NCI-H2029 treated with DMSO at 0.1 percent for 48 hours (cell line): ENCODE data around the gene PRKAR2B.
"Not testable (repeated sequence)": the region's sequence is repeated elsewhere in the genome, so short reads cannot be mapped to it uniquely, and the experiment has no call there.

Source experiments
- DNase-seq: peaks from one replicate; lab custom pipeline; 2025; lab: John Stamatoyannopoulos, UW

PRKAR2B gene

DNA sequence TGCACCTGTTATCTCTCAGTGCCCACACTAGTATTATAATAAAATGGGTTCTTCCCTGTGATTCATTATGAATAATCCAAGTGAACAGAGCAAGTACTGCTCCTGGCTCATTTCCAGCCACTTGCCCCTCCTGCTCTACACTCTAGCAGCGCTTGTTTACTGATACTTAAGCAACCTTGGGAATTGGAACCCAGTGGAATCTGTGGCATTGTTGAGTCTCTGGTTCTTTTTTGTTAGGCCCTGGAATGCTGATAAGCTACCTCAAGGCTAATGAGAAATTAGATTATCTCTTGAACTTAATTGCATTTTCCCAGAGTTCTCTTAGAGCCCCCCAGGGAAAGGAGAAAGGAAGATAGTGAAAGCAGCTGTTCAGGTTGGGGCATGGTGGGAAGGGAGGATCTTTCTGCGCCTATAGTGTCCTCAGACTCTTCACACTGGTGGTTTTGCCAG is 34.0 kb downstream of the PRKAR2B start:
- DNase-seq = peak; percentile 66

DNA sequence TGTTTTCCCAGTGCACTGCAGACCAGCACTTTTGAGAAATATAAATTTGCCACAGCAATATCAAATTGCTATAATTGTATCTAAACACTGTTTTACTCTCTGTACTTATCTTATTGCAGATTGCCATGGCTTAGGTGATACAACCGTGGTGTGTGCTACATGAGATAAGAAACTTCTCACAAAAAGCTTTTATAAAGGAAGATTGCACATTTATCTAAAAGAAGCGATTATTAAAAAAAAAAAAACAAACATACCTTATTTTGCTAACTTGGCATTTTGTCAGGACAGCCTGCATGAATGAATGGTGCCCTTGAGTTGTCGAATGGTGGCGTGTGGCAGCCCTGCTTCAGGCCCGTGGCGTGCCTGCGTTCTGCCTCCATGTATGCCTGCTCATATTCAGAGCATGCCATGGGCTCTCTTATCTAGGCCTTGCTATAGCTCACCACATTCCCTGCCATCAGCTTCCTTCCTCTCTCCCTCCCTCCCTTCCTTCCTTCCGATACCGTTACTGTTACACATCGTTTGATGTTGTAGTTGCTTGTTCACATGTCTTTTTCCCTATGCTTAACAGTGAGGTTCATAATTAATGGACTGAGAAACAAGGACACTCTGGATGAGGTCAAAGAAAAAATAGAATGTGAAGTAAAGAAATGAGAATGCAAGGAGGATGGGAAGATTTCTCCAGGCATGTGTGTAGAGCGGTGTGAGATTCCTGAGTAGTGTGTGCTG is 34.9 kb downstream of the PRKAR2B start:
- no peak for DNase-seq

DNA sequence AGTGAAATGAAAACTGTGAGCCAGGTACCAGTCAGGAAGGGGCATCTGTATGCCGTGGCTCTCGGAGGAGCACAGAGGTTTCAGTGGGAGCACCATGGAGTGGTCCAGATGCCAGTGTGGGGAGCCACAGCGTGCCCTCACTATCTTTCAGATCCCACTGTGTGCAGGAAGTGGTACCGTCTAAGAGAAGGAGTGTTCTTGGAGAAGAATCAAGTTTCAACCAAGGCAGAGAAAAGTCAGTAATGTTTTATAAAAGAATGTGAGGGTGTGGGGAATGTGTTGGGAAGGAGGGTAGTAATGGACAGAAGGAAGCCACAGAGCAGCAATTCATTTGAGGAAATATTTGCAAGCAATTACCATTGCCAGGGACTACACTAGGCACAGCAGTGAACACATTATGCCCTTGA is 35.6 kb downstream of the PRKAR2B start:
- DNase-seq = no peak

DNA sequence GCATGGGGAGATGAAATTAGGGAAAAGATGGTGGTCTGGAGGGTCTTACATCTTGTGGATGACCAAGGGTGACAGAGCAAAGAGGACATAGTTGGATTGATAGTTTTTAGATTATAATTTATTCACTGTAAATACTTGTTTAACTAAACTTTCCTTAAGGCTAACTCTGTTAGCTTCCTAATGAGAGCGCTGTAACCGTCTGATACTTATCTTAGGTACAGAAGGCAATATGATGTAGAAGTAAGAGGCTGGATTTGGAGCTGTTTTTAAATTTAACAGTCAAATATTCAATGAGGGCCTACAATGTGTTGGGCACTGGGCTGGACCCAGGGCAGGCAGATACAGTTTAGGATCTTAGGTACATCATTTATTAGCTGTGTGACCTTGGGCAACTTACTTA is 36.0 kb downstream of the PRKAR2B start:
- DNase-seq = no peak

DNA sequence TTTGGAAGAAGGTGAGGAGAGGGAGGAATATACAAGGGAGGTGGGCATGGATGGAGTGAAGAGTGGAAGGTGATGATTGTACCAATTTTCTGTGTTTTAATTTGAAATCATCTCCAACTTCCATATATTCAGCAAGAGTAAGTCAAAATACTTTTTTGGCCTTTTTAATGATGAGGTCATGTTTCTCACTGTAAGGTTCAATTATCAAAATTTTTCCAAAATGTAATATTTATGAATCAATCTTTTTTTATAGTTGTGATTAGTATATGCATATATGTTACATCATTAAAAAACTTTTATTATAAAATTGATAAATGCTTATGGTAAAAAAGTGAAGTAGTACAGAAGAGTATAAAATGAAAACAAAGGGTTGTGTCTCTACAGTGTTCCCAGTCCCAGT is 40.7 kb downstream of the PRKAR2B start:
- DNase-seq = no peak

DNA sequence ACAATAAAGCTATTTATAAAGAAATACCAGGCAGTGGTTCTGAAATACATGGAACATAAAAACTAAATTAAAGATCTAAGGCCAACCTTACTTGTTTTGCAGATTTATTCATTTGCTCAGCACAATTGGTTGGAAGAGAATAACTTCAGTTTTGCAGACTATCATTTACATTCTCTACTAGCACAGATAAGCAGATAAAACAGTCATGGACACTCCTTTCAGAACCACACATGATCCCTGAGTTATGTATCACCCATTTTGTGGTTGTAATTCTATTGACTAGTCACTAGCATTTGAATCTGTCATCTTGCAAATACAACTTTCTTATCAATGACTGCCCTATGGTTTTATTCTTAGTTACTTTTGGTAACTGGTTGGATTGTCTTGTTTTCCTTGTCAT is 45.1 kb downstream of the PRKAR2B start:
- DNase-seq = no peak

DNA sequence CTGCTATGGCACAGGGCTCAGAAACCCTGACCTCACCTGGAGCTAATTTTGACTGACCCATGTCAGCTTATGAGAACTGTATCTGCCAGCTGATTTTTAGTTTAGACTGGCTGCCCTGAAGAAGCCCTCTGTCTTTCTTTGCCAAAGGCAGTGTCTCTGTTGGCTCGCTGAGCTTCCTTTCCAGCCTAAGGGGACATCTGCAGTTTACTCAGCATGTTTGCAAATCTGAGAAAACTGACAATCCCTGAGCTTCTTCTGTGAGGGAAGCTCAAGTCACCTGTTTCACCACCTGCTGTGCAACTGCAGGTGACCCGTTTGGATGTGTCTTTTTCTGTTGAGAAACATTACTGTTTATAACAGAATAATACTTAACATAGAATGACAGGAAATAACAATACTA is 46.0 kb downstream of the PRKAR2B start:
- peak; percentile 7 for DNase-seq

DNA sequence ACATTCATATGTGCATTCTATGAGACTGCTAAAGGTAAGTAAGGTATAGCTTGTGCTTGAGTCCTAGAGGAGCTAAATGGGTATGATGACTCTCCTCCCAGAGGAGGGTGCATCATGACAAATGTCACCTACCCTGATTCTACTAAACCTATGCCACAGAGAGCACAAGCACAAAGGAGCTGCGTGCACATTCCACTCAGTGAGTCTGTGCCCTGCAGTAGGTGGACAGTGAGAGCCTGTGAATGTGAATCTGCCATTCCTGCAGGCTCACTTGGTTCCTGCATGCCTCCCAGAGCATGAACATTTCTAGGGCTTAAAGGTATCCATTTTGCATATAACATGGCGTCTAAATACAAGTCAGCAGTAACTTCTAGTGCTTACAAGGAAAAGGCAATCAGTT is 46.8 kb downstream of the PRKAR2B start:
- DNase-seq = no peak

DNA sequence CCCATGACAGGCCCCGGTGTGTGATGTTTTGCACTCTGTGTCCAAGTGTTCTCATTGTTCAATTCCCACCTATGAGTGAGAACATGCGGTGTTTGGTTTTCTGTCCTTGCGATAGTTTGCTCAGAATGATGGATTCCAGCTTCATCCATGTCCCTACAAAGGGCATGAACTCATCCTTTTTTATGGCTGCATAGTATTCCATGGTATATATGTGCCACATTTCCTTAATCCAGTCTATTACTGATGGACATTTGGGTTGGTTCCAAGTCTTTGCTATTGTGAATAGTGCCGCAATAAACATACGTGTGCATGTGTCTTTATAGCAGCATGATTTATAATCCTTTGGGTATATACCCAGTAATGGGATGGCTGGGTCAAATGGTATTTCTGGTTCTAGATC is 49.2 kb downstream of the PRKAR2B start:
- not testable (repeated sequence) for DNase-seq

DNA sequence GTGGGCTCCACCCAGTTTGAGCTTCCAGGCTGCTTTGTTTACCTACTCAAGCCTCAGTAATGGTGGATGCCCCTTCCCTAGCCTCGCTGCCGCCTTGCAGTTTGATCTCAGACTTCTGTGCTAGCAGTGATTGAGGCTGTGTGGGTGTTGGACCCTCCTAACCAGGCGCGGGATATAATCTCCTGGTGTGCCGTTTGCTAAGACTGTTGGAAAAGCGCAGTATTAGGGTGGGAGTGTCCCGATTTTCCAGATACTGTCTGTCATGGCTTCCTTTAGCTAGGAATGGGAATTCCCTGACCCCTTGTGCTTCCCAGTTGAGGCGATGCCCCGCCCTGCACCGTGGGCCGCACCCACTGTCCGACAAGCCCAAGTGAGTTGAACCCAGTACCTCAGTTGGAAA is 54.6 kb downstream of the PRKAR2B start:
- DNase-seq = not testable (repeated sequence)

DNA sequence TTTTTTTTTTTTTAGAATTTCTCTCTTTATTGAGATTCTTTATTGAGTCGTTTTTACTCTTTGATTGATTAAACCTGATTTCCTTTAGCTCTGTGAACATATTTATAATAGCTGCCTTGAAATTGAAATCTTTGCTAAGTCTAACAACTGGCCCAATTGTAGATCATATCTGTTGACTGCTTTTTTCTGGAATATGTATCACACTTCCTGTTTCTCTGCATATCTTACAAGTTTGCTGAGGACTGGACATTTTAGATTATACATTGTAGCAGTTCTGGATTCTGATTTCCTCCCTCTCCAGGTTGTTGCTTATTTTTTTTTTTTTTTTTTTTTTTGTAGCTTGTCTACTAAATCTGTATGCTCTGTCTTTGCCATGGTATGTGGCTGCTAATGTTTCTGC is 56.3 kb downstream of the PRKAR2B start:
- DNase-seq = no peak

DNA sequence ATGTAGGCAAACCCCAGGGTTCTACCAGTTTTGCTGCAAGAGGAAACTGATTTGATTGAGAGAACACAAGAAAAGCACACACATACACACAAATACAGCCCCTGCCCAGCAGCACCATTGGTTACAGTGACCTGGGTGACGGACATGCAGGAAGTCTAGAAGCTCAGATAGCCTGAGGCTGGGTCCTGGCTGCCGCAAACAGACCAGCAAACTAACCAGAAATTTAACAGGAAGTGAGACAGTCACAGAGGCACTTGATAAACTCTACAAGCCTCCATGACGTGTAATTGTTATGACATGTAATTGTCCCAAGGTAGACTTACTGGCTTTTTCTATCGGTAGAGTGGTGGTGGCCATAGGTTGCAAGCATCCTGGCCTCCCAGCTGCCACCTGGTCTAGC is 58.9 kb downstream of the PRKAR2B start:
- no peak for DNase-seq

DNA sequence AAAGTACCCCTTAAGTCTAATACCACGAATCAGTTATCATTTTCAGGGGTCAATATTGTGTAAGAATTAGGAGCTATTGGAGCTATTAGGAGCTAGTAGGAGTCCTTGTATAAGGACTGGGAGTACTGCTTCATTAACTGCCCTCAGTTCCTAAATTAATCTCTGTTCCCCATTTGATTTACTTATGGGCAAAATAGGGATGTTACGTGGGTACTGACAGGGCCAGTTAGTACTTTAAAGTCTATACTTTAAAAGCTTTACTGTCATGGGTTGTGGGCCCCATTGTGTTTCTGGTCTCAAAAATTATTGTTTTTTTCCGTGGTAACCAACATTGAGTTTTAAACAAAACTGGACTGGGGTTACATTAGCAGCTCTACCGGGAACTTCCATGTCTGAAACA is 60.3 kb downstream of the PRKAR2B start:
- no peak for DNase-seq

DNA sequence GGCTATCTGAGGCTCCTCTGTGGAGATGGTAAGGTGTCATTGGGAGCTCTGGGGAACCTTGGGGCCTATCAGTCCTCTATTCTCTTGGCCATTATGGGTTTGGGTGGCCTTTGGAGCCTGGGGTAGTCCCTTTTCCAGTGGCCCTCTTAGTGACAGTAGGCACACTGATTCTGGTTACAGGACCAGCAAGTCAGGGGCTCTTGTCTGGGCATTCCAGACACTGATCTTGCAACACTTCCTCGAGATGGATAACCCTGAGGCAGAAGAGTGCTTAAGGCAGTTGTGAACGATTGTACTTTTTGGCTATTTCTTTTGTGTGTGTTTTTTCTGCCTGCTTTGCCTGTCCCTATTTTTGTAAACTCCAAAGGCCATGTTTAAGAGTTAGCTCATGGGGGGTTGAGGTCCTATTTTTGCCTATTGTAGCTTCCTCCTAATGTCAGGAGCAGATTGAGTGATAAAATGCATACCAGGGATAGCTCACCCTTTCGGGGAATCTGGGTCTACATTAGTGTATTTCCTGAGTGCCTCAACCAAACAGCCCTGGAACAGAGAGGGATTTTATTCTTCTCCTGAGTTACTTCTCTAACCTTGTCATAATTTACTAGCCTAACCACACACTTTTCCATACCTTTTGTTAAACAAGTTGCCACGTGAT is 61.2 kb downstream of the PRKAR2B start:
- DNase-seq = no peak

DNA sequence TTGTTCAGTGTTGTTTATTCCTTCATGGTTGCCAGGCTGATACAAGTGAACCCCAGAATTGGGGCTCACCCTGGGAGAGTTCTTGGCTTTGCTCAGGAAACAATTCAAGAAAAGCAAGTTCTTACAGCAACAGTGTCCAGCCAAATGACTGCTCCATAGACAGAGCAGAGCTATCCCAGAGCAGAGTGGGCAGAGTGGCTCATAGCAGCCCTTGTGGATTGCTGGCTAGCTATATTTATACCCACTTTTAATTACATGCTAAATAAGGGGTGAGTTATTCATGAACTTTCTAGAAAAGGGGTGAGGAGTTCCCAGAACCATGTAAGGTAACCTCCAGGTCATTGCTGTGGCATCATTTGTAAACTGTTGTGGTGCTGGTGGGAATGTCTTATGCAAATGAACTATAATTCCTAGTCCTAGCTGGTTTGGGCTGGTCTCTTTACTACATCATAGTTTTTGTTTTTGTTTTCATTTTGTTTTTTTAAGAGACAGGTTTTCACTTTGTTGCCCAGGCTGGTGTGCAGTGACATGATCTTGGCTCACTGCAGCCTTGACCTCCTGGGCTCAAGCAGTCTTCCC is 64.4 kb downstream of the PRKAR2B start:
- DNase-seq = no peak

DNA sequence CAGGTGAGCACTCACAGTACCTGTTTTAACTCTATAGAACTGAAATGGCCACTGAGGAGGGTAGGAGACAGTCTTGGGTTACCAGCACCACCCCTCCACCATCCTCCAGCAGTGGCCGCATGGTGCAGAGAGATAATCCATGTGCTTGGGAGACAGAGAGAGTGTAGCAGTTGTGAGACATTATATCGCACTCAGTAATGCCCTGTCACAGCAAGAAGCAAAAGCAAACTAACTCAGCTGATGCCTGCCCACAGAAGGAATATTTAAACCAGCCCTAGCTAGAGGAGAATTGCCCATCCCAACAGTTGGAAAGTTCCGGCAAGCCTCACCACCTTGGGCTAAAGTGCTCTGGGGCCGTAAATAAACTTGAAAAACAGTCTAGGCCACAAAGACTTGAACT is 65.5 kb downstream of the PRKAR2B start:
- no peak for DNase-seq

DNA sequence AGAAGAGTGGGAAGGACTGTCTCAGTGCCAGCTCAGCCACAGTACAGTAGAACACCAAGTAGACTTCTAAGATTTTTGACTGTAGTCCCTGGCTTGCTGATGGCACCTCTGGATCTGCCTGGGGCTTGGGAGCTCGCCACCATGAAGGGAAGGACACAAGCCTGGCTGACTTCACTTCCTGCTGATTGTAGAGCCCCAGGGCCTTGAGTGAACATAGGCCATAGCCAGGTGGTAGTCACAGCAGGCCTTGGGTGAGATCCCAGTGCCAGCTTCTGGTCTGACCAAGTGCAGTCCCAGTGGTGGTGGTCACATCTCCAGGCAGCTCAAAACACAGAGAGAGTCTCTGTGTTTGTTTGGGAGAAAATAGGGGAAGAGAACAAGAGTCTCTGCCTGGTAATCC is 66.7 kb downstream of the PRKAR2B start:
- DNase-seq = no peak

DNA sequence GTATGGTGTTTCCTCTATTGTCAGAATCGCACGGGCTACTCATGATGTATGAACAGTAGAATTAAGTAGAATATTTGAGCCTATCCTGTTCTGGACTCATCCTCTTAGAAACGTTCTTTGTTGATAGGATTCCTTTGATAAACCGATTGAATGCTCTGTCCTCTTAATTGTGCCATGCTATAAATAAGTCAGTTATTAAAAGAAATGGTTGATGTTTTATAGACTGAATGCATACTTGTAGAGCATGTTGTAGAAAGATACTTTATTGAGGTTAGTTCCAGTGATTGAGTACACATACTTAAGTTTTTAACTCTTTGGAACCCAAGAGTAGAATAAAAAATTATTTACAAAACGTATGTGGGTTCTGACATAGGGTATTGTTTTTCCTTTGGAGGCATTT is 69.4 kb downstream of the PRKAR2B start:
- no peak for DNase-seq

DNA sequence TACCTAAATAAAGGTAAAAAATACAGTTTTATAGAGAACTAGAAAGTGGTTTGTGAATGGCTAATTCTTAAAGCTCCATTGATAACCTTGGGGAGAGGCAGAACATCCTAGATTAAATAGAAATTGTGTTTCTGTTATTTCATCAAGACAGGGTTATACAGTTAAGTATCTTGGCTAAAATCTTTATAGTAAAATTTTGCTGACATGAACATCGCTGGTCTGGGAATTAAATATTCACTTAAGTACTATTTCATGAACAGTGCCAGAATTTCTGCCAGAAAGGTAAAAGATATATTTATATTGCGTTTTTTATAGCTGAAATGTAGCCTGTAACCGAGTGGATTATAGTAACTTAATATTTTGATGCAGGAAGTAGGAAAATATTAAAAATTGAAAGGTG is 70.6 kb downstream of the PRKAR2B start:
- no peak for DNase-seq

DNA sequence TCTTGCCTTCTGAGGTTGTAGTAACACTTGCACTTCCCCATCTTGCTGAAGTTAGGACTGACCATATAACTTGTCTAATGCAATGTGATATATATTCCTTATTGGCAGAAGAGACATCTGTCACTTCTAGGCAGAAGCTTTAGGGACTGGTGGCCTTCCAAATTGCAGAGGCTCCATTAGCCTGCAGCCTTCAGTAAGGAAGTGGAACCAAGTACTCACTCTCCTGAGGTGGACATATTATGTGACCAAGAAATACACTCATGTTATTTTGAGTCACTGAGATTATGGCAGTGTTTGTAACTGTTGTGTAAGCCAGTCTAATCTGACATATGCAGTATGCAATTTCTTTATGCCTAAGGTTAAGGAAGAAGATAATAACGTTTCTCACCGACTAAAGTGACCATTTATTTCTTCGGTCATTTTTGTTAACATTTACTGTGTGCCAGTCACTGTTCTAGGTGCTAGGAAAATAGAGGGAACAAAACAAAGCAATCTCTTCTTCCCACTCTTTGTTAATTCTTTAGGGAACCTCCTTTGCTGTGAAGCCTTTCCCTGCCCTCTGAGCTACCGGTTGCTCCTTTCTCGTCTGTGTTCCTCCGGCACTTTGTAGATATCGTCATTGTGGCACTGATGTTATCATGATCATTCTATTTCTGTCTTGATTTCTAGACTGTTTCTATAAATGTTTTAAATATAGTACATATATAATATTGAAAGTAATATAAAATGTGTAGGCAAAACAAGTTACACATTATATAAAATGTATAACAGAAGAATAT is 71.4 kb downstream of the PRKAR2B start:
- no peak for DNase-seq

DNA sequence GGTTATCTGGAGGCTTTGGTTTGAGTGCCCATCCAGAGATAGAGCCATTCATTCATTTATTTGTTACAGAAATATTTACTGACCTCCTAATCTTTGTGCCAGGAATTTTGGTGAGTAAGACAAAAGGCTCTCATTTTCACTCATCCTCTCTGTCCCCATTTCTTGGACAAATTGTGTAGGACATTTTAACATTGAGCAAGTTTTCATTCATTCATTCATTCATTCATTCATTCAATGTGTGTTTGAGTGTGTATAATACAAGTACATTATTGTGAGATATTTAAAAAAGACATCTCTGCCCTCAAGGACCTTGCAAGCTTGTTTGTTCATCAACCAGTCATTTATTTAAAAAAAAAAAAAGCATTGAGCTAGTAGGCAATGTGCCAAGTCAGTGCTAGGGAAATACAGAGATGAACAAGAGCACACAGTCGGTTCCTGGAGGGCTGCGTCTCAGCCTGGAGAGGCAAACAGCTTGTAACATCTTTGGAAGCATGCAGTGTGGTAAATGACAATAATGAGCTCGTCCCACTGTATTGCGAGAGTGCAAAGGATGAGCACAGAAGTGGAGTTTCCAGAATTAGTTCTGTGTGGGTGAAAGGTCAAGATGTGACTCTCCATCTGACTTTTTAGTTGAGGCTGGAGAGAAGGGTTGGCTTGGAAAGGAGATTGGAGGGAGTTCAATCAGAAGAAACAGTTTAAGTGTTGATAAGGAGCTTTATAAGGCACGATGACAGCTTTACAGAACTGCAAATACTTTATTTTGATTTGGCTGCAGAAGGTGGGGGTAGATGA is 73.8 kb downstream of the PRKAR2B start:
- peak; percentile 18 for DNase-seq
